ENCODE measurements around the gene TTI1.

The TTI1 gene

GRCh38 chr20:38079353-38079752 lies 46.1 kb upstream of the TTI1 start:
- Histone ChIP-seq H3K27me3 (ENCODE audit: insufficient read depth, low read length) (no peaks in the 10 kb centered on the region), H2AFZ (ENCODE audit: low read length) (no peak overlapping the region), H3K4me3 (ENCODE audit: low read depth, low read length, poor library complexity, severe bottlenecking) (no peak overlapping the region), H3K9me3 (ENCODE audit: low read length) (peaks cover 18% of the 10 kb centered on the region), H3K9ac (ENCODE audit: low read length) (no peak overlapping the region), H4K20me1 (ENCODE audit: insufficient read depth, low read length) (no peaks in the 10 kb centered on the region), H3K27ac (ENCODE audit: low read depth, low read length, poor library complexity, severe bottlenecking) (no peak overlapping the region), H3K9me2 (ENCODE audit: low read depth, low read length) (no peaks in the 10 kb centered on the region), H3F3A (ENCODE audit: insufficient read depth, low read length) (no peaks in the 10 kb centered on the region), H3K4me1 (ENCODE audit: insufficient read depth, low read length, severe bottlenecking) (no peaks in the 10 kb centered on the region), H3K79me2 (ENCODE audit: insufficient read depth, low read length) (peaks cover 10% of the 10 kb centered on the region), H3K36me3 (ENCODE audit: insufficient read depth, low read length) (peaks cover 99% of the 10 kb centered on the region), H3K4me2 (ENCODE audit: low read length) (no peak overlapping the region)
- TF ChIP-seq, protein P1, sequence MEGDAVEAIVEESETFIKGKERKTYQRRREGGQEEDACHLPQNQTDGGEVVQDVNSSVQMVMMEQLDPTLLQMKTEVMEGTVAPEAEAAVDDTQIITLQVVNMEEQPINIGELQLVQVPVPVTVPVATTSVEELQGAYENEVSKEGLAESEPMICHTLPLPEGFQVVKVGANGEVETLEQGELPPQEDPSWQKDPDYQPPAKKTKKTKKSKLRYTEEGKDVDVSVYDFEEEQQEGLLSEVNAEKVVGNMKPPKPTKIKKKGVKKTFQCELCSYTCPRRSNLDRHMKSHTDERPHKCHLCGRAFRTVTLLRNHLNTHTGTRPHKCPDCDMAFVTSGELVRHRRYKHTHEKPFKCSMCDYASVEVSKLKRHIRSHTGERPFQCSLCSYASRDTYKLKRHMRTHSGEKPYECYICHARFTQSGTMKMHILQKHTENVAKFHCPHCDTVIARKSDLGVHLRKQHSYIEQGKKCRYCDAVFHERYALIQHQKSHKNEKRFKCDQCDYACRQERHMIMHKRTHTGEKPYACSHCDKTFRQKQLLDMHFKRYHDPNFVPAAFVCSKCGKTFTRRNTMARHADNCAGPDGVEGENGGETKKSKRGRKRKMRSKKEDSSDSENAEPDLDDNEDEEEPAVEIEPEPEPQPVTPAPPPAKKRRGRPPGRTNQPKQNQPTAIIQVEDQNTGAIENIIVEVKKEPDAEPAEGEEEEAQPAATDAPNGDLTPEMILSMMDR (IDR thresholded peaks at IDR 0.05; ENCODE audit: low read length), result no peak
- TF ChIP-seq EZH2 (IDR thresholded peaks at IDR 0.05; ENCODE audit: borderline replicate concordance, low read length), result no peak

DNA sequence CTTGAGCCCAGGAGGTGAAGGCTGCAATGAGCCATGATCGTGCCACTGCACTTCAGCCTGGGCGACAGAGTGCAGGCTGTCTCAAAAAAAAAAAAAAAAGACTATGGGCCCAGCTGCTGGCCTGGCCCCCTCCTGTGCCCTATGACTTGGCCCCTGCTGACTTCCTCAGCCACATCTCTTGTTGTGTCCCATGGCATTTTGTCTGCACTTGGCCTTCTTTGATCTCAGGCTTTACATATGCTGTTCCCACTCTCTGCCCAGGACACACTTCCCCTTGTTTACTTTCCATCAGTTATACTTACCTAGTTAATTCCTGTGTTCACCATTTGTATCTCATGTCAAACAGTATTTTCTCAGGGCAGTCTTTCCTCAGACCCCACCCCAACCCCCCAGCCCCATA lies 44.8 kb upstream of the TTI1 start:
- Histone ChIP-seq H3K4me3 (ENCODE audit: low read depth, low read length, poor library complexity, severe bottlenecking) (no peak overlapping the region), H3K27ac (ENCODE audit: low read depth, low read length, poor library complexity, severe bottlenecking) (no peak overlapping the region), H3K4me1 (ENCODE audit: insufficient read depth, low read length, severe bottlenecking) (no peaks in the 10 kb centered on the region), H3K9me2 (ENCODE audit: low read depth, low read length) (no peaks in the 10 kb centered on the region), H3K9ac (ENCODE audit: low read length) (no peak overlapping the region), H3K79me2 (ENCODE audit: insufficient read depth, low read length) (peaks cover 10% of the 10 kb centered on the region), H3K4me2 (ENCODE audit: low read length) (no peak overlapping the region), H3F3A (ENCODE audit: insufficient read depth, low read length) (no peaks in the 10 kb centered on the region), H3K36me3 (ENCODE audit: insufficient read depth, low read length) (peaks cover 99% of the 10 kb centered on the region), H4K20me1 (ENCODE audit: insufficient read depth, low read length) (no peaks in the 10 kb centered on the region), H2AFZ (ENCODE audit: low read length) (no peak overlapping the region), H3K27me3 (ENCODE audit: insufficient read depth, low read length) (no peaks in the 10 kb centered on the region), H3K9me3 (ENCODE audit: low read length) (peaks cover 25% of the 10 kb centered on the region)
- no peak for TF ChIP-seq EZH2 (IDR thresholded peaks at IDR 0.05; ENCODE audit: borderline replicate concordance, low read length)

GRCh38 chr20:38076548-38076947 lies 43.3 kb upstream of the TTI1 start:
- Histone ChIP-seq H3K4me2 (ENCODE audit: low read length) (no peak overlapping the region), H3K9me3 (ENCODE audit: low read length) (peaks cover 37% of the 10 kb centered on the region), H3F3A (ENCODE audit: insufficient read depth, low read length) (no peaks in the 10 kb centered on the region), H3K9me2 (ENCODE audit: low read depth, low read length) (no peaks in the 10 kb centered on the region), H4K20me1 (ENCODE audit: insufficient read depth, low read length) (no peaks in the 10 kb centered on the region), H3K79me2 (ENCODE audit: insufficient read depth, low read length) (peaks cover 10% of the 10 kb centered on the region; the same call in 1 of the 2 replicates), H3K36me3 (ENCODE audit: insufficient read depth, low read length) (peaks cover 99% of the 10 kb centered on the region), H3K9ac (ENCODE audit: low read length) (no peak overlapping the region), H3K4me1 (ENCODE audit: insufficient read depth, low read length, severe bottlenecking) (no peaks in the 10 kb centered on the region), H3K4me3 (ENCODE audit: low read depth, low read length, poor library complexity, severe bottlenecking) (no peak overlapping the region), H3K27ac (ENCODE audit: low read depth, low read length, poor library complexity, severe bottlenecking) (no peak overlapping the region), H2AFZ (ENCODE audit: low read length) (no peak overlapping the region), H3K27me3 (ENCODE audit: insufficient read depth, low read length) (no peaks in the 10 kb centered on the region)
- TF ChIP-seq, protein P1 (IDR thresholded peaks at IDR 0.05; ENCODE audit: low read length), result no peak
- TF ChIP-seq EZH2 (IDR thresholded peaks at IDR 0.05; ENCODE audit: borderline replicate concordance, low read length), result no peak
